Fibroblast of peridontal ligament (primary cell): ENCODE data around the gene OR13F1.
"Not testable (repeated sequence)": the region's sequence is repeated elsewhere in the genome, so short reads cannot be mapped to it uniquely, and the experiment has no call there.

Experiments
- DNase-seq: peaks from one replicate; pipeline ENCODE4 v3.0.0-alpha.2; 2010; ENCODE audit errors: extremely low read depth

The OR13F1 gene

GRCh38 chr9:104503963-104504362 lies at the start of gene OR13F1:
OR13F1 (plus strand) TSS chr9:104504263; CDS start chr9:104504263, 0 bp downstream.
- DNase-seq: no peak

- DNase-seq: no peak
Observed at GRCh38 chr9:104456831-104457230, 47.2 kb upstream of the OR13F1 start.

GRCh38 chr9:104463864-104464263 lies 40.2 kb upstream of the OR13F1 start:
- DNase-seq: no peak

- no peak for DNase-seq
Observed at GRCh38 chr9:104468261-104468660, 35.8 kb upstream of the OR13F1 start.

- DNase-seq: no peak
Observed at GRCh38 chr9:104482921-104483570, 21.0 kb upstream of the OR13F1 start.

- no peak for DNase-seq
Observed at GRCh38 chr9:104485014-104485413, 19.0 kb upstream of the OR13F1 start.

GRCh38 chr9:104494808-104495207 lies 9.3 kb upstream of the OR13F1 start:
- DNase-seq: no peak

- no peak for DNase-seq
Observed at GRCh38 chr9:104503440-104503839, 623 bp upstream of the OR13F1 start.

GRCh38 chr9:104506565-104506964 lies 2.5 kb downstream of the OR13F1 start:
- no peak for DNase-seq

- DNase-seq: no peak
Observed at GRCh38 chr9:104514901-104515300, 10.8 kb downstream of the OR13F1 start.

GRCh38 chr9:104520241-104520640 lies 16.2 kb downstream of the OR13F1 start:
- DNase-seq: not testable (repeated sequence)

- no peak for DNase-seq
Observed at GRCh38 chr9:104527109-104527508, 23.0 kb downstream of the OR13F1 start, which contains the start of gene OR13C4. OR13C4 (minus strand) TSS chr9:104527209; CDS start chr9:104527209, 0 bp downstream.

GRCh38 chr9:104536756-104537155 lies 32.7 kb downstream of the OR13F1 start, which contains the start of gene OR13C3:
OR13C3 (minus strand) TSS chr9:104536856; CDS start chr9:104536723, 133 bp downstream.
- no peak for DNase-seq

- DNase-seq: no peak
Observed at GRCh38 chr9:104539275-104539674, 35.2 kb downstream of the OR13F1 start.

- no peak for DNase-seq
Observed at GRCh38 chr9:104544644-104545043, 40.6 kb downstream of the OR13F1 start.

- no peak for DNase-seq
Observed at GRCh38 chr9:104553261-104553660, 49.2 kb downstream of the OR13F1 start.
